ENCODE data around the gene MYCL.

- TF ChIP-seq JUND (IDR thresholded peaks at IDR 0.05; ENCODE audit: low read depth, low read length) (no peak), ZNF384 (IDR thresholded peaks at IDR 0.05; ENCODE audit: borderline replicate concordance, low read depth, low read length) (no peak), ZSCAN29 (IDR thresholded peaks at IDR 0.05) (no peak), EP300 (IDR thresholded peaks at IDR 0.05; ENCODE audit: borderline replicate concordance in 1 of 2, control insufficient read depth in 1 of 2, low read depth in 2 of 2, low read length in 2 of 2) (no peak), CTCF (IDR thresholded peaks at IDR 0.05 in 2 of 3, conservative IDR thresholded peaks at IDR 0.05 in 1 of 3; ENCODE audit: control insufficient read depth in 2 of 3, extremely low read depth in 1 of 3, insufficient read depth in 1 of 3, low read depth in 3 of 3, low read length in 3 of 3) (no peak), ETV6 (conservative IDR thresholded peaks at IDR 0.05 in 1 of 2, IDR thresholded peaks at IDR 0.05 in 1 of 2; ENCODE audit: borderline replicate concordance in 1 of 2, low read depth in 1 of 2) (no peak), EZH2 (IDR thresholded peaks at IDR 0.05; ENCODE audit: borderline replicate concordance, control insufficient read depth, low read depth, low read length) (no peak), HDGF (IDR thresholded peaks at IDR 0.05) (no peak), POLR2A (IDR thresholded peaks at IDR 0.05; ENCODE audit: low read depth, low read length) (no peak), POLR2AphosphoS5 (IDR thresholded peaks at IDR 0.05; ENCODE audit: low read length) (no peak), ZNF274 (IDR thresholded peaks at IDR 0.05; ENCODE audit: insufficient read depth, insufficient read length) (no peak), NRF1 (conservative IDR thresholded peaks at IDR 0.05; ENCODE audit: low read depth, low read length) (no peak), KDM1A (IDR thresholded peaks at IDR 0.05; ENCODE audit: borderline replicate concordance) (no peak)
- TF ChIP-seq, protein P1, sequence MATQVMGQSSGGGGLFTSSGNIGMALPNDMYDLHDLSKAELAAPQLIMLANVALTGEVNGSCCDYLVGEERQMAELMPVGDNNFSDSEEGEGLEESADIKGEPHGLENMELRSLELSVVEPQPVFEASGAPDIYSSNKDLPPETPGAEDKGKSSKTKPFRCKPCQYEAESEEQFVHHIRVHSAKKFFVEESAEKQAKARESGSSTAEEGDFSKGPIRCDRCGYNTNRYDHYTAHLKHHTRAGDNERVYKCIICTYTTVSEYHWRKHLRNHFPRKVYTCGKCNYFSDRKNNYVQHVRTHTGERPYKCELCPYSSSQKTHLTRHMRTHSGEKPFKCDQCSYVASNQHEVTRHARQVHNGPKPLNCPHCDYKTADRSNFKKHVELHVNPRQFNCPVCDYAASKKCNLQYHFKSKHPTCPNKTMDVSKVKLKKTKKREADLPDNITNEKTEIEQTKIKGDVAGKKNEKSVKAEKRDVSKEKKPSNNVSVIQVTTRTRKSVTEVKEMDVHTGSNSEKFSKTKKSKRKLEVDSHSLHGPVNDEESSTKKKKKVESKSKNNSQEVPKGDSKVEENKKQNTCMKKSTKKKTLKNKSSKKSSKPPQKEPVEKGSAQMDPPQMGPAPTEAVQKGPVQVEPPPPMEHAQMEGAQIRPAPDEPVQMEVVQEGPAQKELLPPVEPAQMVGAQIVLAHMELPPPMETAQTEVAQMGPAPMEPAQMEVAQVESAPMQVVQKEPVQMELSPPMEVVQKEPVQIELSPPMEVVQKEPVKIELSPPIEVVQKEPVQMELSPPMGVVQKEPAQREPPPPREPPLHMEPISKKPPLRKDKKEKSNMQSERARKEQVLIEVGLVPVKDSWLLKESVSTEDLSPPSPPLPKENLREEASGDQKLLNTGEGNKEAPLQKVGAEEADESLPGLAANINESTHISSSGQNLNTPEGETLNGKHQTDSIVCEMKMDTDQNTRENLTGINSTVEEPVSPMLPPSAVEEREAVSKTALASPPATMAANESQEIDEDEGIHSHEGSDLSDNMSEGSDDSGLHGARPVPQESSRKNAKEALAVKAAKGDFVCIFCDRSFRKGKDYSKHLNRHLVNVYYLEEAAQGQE (IDR thresholded peaks at IDR 0.05; ENCODE audit: low read depth, low read length), result no peak
Observed at GRCh38 chr1:39946216-39946615, 44.5 kb upstream of the MYCL start.

Measured in GM12878 (cell line).